Body of pancreas (tissue), 4 donors: ENCODE data around the gene SUPT5H.

Source experiments
- CTCF ChIP-seq, 7 experiments: fragments of 450-650 bp in 4 of 7; fragments of 200-600 bp in 3 of 7; sonication (generic) in 3 of 7; IDR thresholded peaks; one replicate each; pipeline ENCODE4 v1.5.1; 2016 to 2019; ENCODE audit warnings: antibody characterized with exemption in 7 of 7
- POLR2A ChIP-seq, 3 donors: fragments of 450-650 bp; IDR thresholded peaks; one replicate each; pipeline ENCODE4 v1.6.1; 2016; ENCODE audit warnings: antibody characterized with exemption in 3 of 3, mild to moderate bottlenecking in 2 of 3

- no peak for TF ChIP-seq POLR2A (IDR thresholded peaks at IDR 0.05)
- no peak for TF ChIP-seq CTCF (IDR thresholded peaks at IDR 0.05)
Observed at GRCh38 chr19:39422020-39422419, 23.4 kb upstream of the SUPT5H start.
